ENCODE data around the gene MEMO1. TPM values are rescaled to one million over a fixed set of nuclear protein-coding genes. Genes with fewer than 3 reads are reported as not detected.

The MEMO1 gene
- total and polyA plus RNA-seq, 2 of the 4 experiments (the other 2 are of a cell fraction), result 23.7 to 49.7 TPM

GRCh38 chr2:31950946-31951562, 59.8 kb downstream of the MEMO1 start:
- H3K23ac ChIP-seq (ENCODE audit: low read depth, low read length), result no peak overlapping the region
- no peak overlapping the region for H3K4me3 ChIP-seq (ENCODE audit: insufficient read depth, low read depth, low read length)
- H3K9me1 ChIP-seq (ENCODE audit: insufficient read depth, low read length), result peaks cover 3% of the 10 kb centered on the region; the same call in 1 of the 2 replicates
- DNase-seq (no peak), ATAC-seq (ENCODE audit: low read depth) (no peak)
- TF ChIP-seq POLR2A (IDR thresholded peaks at IDR 0.05; ENCODE audit: low read depth, low read length) (no peak), CTCF (conservative IDR thresholded peaks at IDR 0.05; ENCODE audit: low read depth, low read length) (no peak), CHD1 (IDR thresholded peaks at IDR 0.05; ENCODE audit: low read depth, low read length) (no peak), SMC3 (IDR thresholded peaks at IDR 0.05; ENCODE audit: low read depth, low read length) (no peak), ELK1 (IDR thresholded peaks at IDR 0.05; ENCODE audit: borderline replicate concordance, low read depth, low read length) (no peak), CEBPB (IDR thresholded peaks at IDR 0.05; ENCODE audit: low read depth, low read length) (no peak), NFE2L2 (IDR thresholded peaks at IDR 0.05; ENCODE audit: low read depth, low read length) (no peak), FOS (IDR thresholded peaks at IDR 0.05; ENCODE audit: low read depth, low read length) (no peak), MAFK (IDR thresholded peaks at IDR 0.05; ENCODE audit: low read depth, low read length) (no peak), RAD21 (IDR thresholded peaks at IDR 0.05; ENCODE audit: low read length) (no peak), RFX5 (IDR thresholded peaks at IDR 0.05; ENCODE audit: low read depth, low read length) (no peak), BHLHE40 (IDR thresholded peaks at IDR 0.05; ENCODE audit: low read depth, low read length) (no peak), RCOR1 (IDR thresholded peaks at IDR 0.05; ENCODE audit: insufficient replicate concordance, low read length) (no peak), MAZ (IDR thresholded peaks at IDR 0.05; ENCODE audit: borderline replicate concordance, low read depth, low read length) (no peak), USF2 (IDR thresholded peaks at IDR 0.05; ENCODE audit: low read depth, low read length) (no peak), MXI1 (IDR thresholded peaks at IDR 0.05; ENCODE audit: borderline replicate concordance, low read depth, low read length) (no peak)
- POLR2A ChIA-PET (ENCODE audit: unreplicated experiment), result no interaction called here
- intact Hi-C loops (cut with micrococcal nuclease) (no loop called here), dilution Hi-C loops (cut with HindIII; ENCODE audit: low sequenced_read_pairs, unreplicated experiment) (no loop called here), in situ Hi-C loops (cut with MboI; ENCODE audit: low sequenced_read_pairs) (no loop called here)
- no peak overlapping the region for H3K4ac ChIP-seq (ENCODE audit: low read depth, low read length)
- H3K27me3 ChIP-seq (ENCODE audit: control insufficient read depth, insufficient read depth, low read length), result no peaks in the 10 kb centered on the region
- no peak overlapping the region for H3K56ac ChIP-seq (ENCODE audit: extremely low read depth, insufficient read depth, low read length)
- H3K9me3 ChIP-seq (ENCODE audit: control insufficient read depth, insufficient read depth, low read length), result no peaks in the 10 kb centered on the region
- H4K5ac ChIP-seq (ENCODE audit: low read depth, low read length), result no peak overlapping the region
- H3K4me1 ChIP-seq (ENCODE audit: control insufficient read depth, insufficient read depth, low read length), result no peaks in the 10 kb centered on the region
- H2AK5ac ChIP-seq (ENCODE audit: low read depth, low read length), result no peak overlapping the region
- H2BK120ac ChIP-seq (ENCODE audit: low read depth, low read length), result no peak overlapping the region
- H2BK5ac ChIP-seq (ENCODE audit: low read depth, low read length, poor library complexity, severe bottlenecking), result no peak overlapping the region
- no peak overlapping the region for H3K18ac ChIP-seq (ENCODE audit: low read depth, low read length)
- H3K36me3 ChIP-seq (ENCODE audit: control insufficient read depth, insufficient read depth, low read length), result no peaks in the 10 kb centered on the region
- H2BK20ac ChIP-seq (ENCODE audit: low read depth, low read length), result no peak overlapping the region
- no peak overlapping the region for H4K91ac ChIP-seq (ENCODE audit: insufficient read depth, low read depth, low read length)
- H4K20me1 ChIP-seq (ENCODE audit: insufficient read depth, low read length), result peaks cover 25% of the 10 kb centered on the region
- no peak overlapping the region for H2AK9ac ChIP-seq (replicated peaks; ENCODE audit: low read depth, low read length, poor library complexity)
- H3K79me1 ChIP-seq (ENCODE audit: low read depth in 1 of 2, low read length in 2 of 2), result peaks cover 7 to 56% of the 10 kb centered on the region in 2 experiments; a peak in 3 of 4 replicates
- no peak overlapping the region for H2BK15ac ChIP-seq (ENCODE audit: low read depth, low read length)
- CTCF ChIA-PET, result no interaction called here
- BruUV-seq (replicated peaks), result no TSS peak
- no peak overlapping the region for H3K14ac ChIP-seq (replicated peaks; ENCODE audit: low read depth, low read length)
- H3K9ac ChIP-seq (ENCODE audit: low read depth, low read length), result no peak overlapping the region
- WGBS, 2 experiments (ENCODE audit: extremely low coverage in 2 of 2, insufficient read length in 1 of 2), result no CpG with 5 or more reads among the region's 4 CpGs
- H4K8ac ChIP-seq (ENCODE audit: low read depth in 2 of 2, low read length in 2 of 2), result no peak overlapping the region
- no peak overlapping the region for H2AFZ ChIP-seq (replicated peaks; ENCODE audit: low read length, poor library complexity)
- no peak overlapping the region for H3K27ac ChIP-seq (ENCODE audit: insufficient read depth, low read length)
- H3K4me2 ChIP-seq (ENCODE audit: low read depth, low read length), result no peak overlapping the region

All from IMR-90 (cell line).